ENCODE measurements around the gene CXADR.

Gene CXADR

GRCh38 chr21:17542371-17543011, 29.6 kb downstream of the CXADR start:
- no peak for DNase-seq (ENCODE audit: low read depth)

GRCh38 chr21:17545007-17545406, 32.2 kb downstream of the CXADR start:
- DNase-seq (ENCODE audit: low read depth): no peak

- no peak for DNase-seq (ENCODE audit: low read depth)
These were observed 35.4 kb downstream of the CXADR start for GRCh38 chr21:17548262-17548661.

GRCh38 chr21:17550671-17551308, 37.9 kb downstream of the CXADR start:
- DNase-seq (ENCODE audit: low read depth): no peak

GRCh38 chr21:17552410-17552809, 39.6 kb downstream of the CXADR start:
- no peak for DNase-seq (ENCODE audit: low read depth)

- no peak for DNase-seq (ENCODE audit: low read depth)
These were observed 41.3 kb downstream of the CXADR start for GRCh38 chr21:17554120-17554519.

- DNase-seq (ENCODE audit: low read depth): no peak
These were observed 42.0 kb downstream of the CXADR start for GRCh38 chr21:17554679-17555465.

- no peak for DNase-seq (ENCODE audit: low read depth)
These were observed 47.7 kb downstream of the CXADR start for GRCh38 chr21:17560377-17561025.

GRCh38 chr21:17570786-17571185, 57.9 kb downstream of the CXADR start:
- no peak for DNase-seq (ENCODE audit: low read depth)

- DNase-seq (ENCODE audit: low read depth): no peak
These were observed 59.6 kb downstream of the CXADR start for GRCh38 chr21:17572431-17572830.

- no peak for DNase-seq (ENCODE audit: low read depth)
These were observed 62.2 kb downstream of the CXADR start for GRCh38 chr21:17575076-17575475.

GRCh38 chr21:17576080-17576835, 63.4 kb downstream of the CXADR start:
- no peak for DNase-seq (ENCODE audit: low read depth)

GRCh38 chr21:17577701-17578100, 64.9 kb downstream of the CXADR start:
- no peak for DNase-seq (ENCODE audit: low read depth)

- DNase-seq (ENCODE audit: low read depth): no peak
These were observed 65.3 kb downstream of the CXADR start for GRCh38 chr21:17578162-17578561.

GRCh38 chr21:17578876-17579275, 66.0 kb downstream of the CXADR start:
- DNase-seq (ENCODE audit: low read depth): no peak

- DNase-seq (ENCODE audit: low read depth): no peak
These were observed 67.5 kb downstream of the CXADR start for GRCh38 chr21:17580319-17580718.

GRCh38 chr21:17583898-17584297, 71.1 kb downstream of the CXADR start:
- DNase-seq (ENCODE audit: low read depth): no peak

GRCh38 chr21:17585875-17586450, 73.1 kb downstream of the CXADR start:
- no peak for DNase-seq (ENCODE audit: low read depth)

GRCh38 chr21:17590430-17590829, 77.6 kb downstream of the CXADR start:
- no peak for DNase-seq (ENCODE audit: low read depth)

- DNase-seq (ENCODE audit: low read depth): no peak
These were observed 84.8 kb downstream of the CXADR start for GRCh38 chr21:17597680-17598079.

GRCh38 chr21:17598437-17598836, 85.6 kb downstream of the CXADR start:
- no peak for DNase-seq (ENCODE audit: low read depth)

GRCh38 chr21:17602874-17603273, 90.0 kb downstream of the CXADR start:
- DNase-seq (ENCODE audit: low read depth): no peak
